ENCODE results near the gene TRIM41.

Gene TRIM41

GRCh38 chr5:181199881-181200638 lies 23.0 kb upstream of the TRIM41 start:
- TF ChIP-seq CTCF (IDR thresholded peaks at IDR 0.05; ENCODE audit: borderline replicate concordance, control extremely low read depth, extremely low read depth, insufficient read depth, missing control alignments), result no peak
- in situ Hi-C loops (cut with MboI; ENCODE audit: low sequenced_read_pairs, unreplicated experiment), result no loop called here
- DNase-seq (ENCODE audit: low spot score), result no peak

- in situ Hi-C loops (cut with MboI; ENCODE audit: low sequenced_read_pairs, unreplicated experiment), result no loop called here
- no peak for DNase-seq (ENCODE audit: low spot score)
- TF ChIP-seq CTCF (IDR thresholded peaks at IDR 0.05; ENCODE audit: borderline replicate concordance, control extremely low read depth, extremely low read depth, insufficient read depth, missing control alignments), result no peak
Measured at GRCh38 chr5:181200816-181201215, 22.3 kb upstream of the TRIM41 start.

GRCh38 chr5:181203093-181203711 lies 19.9 kb upstream of the TRIM41 start:
- no peak for DNase-seq (ENCODE audit: low spot score)
- no peak for TF ChIP-seq CTCF (IDR thresholded peaks at IDR 0.05; ENCODE audit: borderline replicate concordance, control extremely low read depth, extremely low read depth, insufficient read depth, missing control alignments)
- in situ Hi-C loops (cut with MboI; ENCODE audit: low sequenced_read_pairs, unreplicated experiment), result no loop called here

DNA sequence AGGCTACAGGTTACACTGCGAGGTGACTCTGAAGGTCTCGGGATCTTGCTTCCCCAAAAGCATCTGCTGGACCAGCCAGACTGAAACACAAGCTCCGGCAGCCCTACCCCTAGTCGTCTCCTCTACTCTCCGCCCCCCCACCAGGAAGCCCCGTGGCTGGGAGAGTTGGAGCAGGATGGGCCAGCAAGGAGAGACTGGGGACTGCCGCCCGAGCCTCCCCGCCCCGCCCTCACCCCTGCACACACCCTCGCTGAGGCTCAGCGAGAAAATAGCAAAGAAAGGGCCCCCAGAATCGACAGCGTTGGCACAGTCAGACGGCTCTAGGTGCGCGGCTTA lies 19.3 kb upstream of the TRIM41 start:
- in situ Hi-C loops (cut with MboI; ENCODE audit: low sequenced_read_pairs, unreplicated experiment), result no loop called here
- TF ChIP-seq CTCF (IDR thresholded peaks at IDR 0.05; ENCODE audit: borderline replicate concordance, control extremely low read depth, extremely low read depth, insufficient read depth, missing control alignments), result no peak
- no peak for DNase-seq (ENCODE audit: low spot score)

DNA sequence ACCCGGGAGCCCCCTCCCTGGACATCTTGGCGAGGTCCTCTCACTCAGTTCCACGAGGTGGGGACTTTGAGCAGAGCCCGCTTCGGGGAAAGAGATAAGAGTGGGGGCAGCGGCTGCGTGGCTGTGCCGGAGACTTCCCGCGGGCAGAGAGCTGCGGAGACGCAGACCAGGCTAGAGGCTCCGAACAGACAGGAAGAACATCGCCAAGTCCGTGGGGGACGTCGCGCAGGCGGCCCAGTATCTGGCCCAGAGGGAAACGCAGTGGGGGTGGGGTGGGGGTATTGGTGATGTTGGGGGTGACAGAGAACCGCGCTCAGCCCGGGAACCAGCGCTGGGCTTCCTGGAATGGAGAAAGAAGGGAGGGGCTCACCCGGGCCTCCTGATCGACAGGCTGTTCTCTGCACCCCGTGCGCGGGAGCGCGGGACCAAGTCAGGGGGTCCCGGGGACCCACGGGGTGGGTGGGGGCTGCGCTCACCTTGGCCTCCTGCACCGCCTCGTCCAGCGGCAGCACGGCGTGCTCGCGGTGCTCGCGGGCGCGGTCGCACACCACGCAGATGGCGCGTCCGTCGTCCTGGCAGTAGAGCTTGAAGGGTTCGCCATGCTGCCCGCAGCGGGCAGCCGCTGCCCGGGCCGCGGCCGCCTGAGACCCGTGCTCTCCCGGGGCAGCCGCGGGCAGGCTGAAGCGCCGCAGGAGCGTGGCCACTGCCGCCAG lies 18.8 kb upstream of the TRIM41 start:
- no peak for TF ChIP-seq CTCF (IDR thresholded peaks at IDR 0.05; ENCODE audit: borderline replicate concordance, control extremely low read depth, extremely low read depth, insufficient read depth, missing control alignments)
- in situ Hi-C loops (cut with MboI; ENCODE audit: low sequenced_read_pairs, unreplicated experiment), result no loop called here
- DNase-seq (ENCODE audit: low spot score), result no peak

- DNase-seq (ENCODE audit: low spot score), result peak; percentile 65
- in situ Hi-C loops (cut with MboI; ENCODE audit: low sequenced_read_pairs, unreplicated experiment), result no loop called here
- no peak for TF ChIP-seq CTCF (IDR thresholded peaks at IDR 0.05; ENCODE audit: borderline replicate concordance, control extremely low read depth, extremely low read depth, insufficient read depth, missing control alignments)
Measured at GRCh38 chr5:181204826-181205760, 18.0 kb upstream of the TRIM41 start, which contains the start of gene TRIM7. TRIM7 (minus strand) TSS chr5:181205196; CDS start chr5:181205110, 86 bp downstream.
